Measurements from ENCODE around the gene OR2A12. TPM values are rescaled to one million over a fixed set of nuclear protein-coding genes. Genes with fewer than 3 reads are reported as not detected.

OR2A12 gene
- total RNA-seq, 1 donor from 2014 or later = not detected

- no peak overlapping the region for H3K27ac Mint-ChIP-seq
- H3K4me3 Mint-ChIP-seq = no peak overlapping the region
- H3K4me1 Mint-ChIP-seq = no peaks in the 10 kb centered on the region
- no peak for TF ChIP-seq CTCF (IDR thresholded peaks at IDR 0.05; ENCODE audit: unreplicated experiment)
- no peaks in the 10 kb centered on the region for H3K9me3 Mint-ChIP-seq
- H3K27me3 Mint-ChIP-seq (ENCODE audit: low read depth) = peaks cover 13% of the 10 kb centered on the region
- no peak for DNase-seq (ENCODE audit: low spot score in 2 of 2, unreplicated experiment in 2 of 2)
- H3K36me3 Mint-ChIP-seq = no peaks in the 10 kb centered on the region
Measured at GRCh38 chr7:144133307-144133706, 47.2 kb downstream of the OR2A12 start.

- Mint-ChIP-seq H3K9me3 (no peaks in the 10 kb centered on the region), H3K36me3 (no peaks in the 10 kb centered on the region)
Measured at GRCh38 chr7:144134116-144134515, 48.0 kb downstream of the OR2A12 start.

GRCh38 chr7:144137501-144137900 is 51.4 kb downstream of the OR2A12 start:
- Mint-ChIP-seq H3K27me3 (ENCODE audit: low read depth) (peaks cover 2% of the 10 kb centered on the region), H3K36me3 (no peaks in the 10 kb centered on the region), H3K4me1 (no peaks in the 10 kb centered on the region), H3K9me3 (peaks cover 4% of the 10 kb centered on the region), H3K4me3 (no peak overlapping the region), H3K27ac (no peak overlapping the region)
- TF ChIP-seq CTCF (IDR thresholded peaks at IDR 0.05; ENCODE audit: unreplicated experiment) = no peak
- no peak for DNase-seq (ENCODE audit: low spot score in 2 of 2, unreplicated experiment in 2 of 2)

More at GRCh38 chr7:144134116-144134515, 48.0 kb downstream of the OR2A12 start:
- no peak overlapping the region for H3K27ac Mint-ChIP-seq
- peaks cover 10% of the 10 kb centered on the region for H3K27me3 Mint-ChIP-seq (ENCODE audit: low read depth)
- H3K4me3 Mint-ChIP-seq = no peak overlapping the region
- no peak for DNase-seq (ENCODE audit: low spot score in 2 of 2, unreplicated experiment in 2 of 2)
- TF ChIP-seq CTCF (IDR thresholded peaks at IDR 0.05; ENCODE audit: unreplicated experiment) = no peak
- H3K4me1 Mint-ChIP-seq = no peaks in the 10 kb centered on the region

- Mint-ChIP-seq H3K4me3 (no peak overlapping the region), H3K27ac (no peak overlapping the region), H3K4me1 (no peaks in the 10 kb centered on the region), H3K27me3 (ENCODE audit: low read depth) (no peaks in the 10 kb centered on the region), H3K9me3 (peaks cover 21% of the 10 kb centered on the region), H3K36me3 (no peaks in the 10 kb centered on the region)
- no peak for DNase-seq (ENCODE audit: low spot score in 2 of 2, unreplicated experiment in 2 of 2)
- no peak for TF ChIP-seq CTCF (IDR thresholded peaks at IDR 0.05; ENCODE audit: unreplicated experiment)
Measured at GRCh38 chr7:144142187-144142586, 56.1 kb downstream of the OR2A12 start.

GRCh38 chr7:144144426-144144825 is 58.3 kb downstream of the OR2A12 start:
- no peak for TF ChIP-seq CTCF (IDR thresholded peaks at IDR 0.05; ENCODE audit: unreplicated experiment)
- DNase-seq (ENCODE audit: low spot score in 2 of 2, unreplicated experiment in 2 of 2) = no peak
- Mint-ChIP-seq H3K4me1 (no peaks in the 10 kb centered on the region), H3K27ac (no peak overlapping the region), H3K4me3 (no peak overlapping the region), H3K9me3 (peaks cover 40% of the 10 kb centered on the region), H3K27me3 (ENCODE audit: low read depth) (no peaks in the 10 kb centered on the region), H3K36me3 (no peaks in the 10 kb centered on the region)

- Mint-ChIP-seq H3K27ac (no peak overlapping the region), H3K36me3 (no peaks in the 10 kb centered on the region), H3K27me3 (ENCODE audit: low read depth) (no peaks in the 10 kb centered on the region), H3K4me1 (no peaks in the 10 kb centered on the region), H3K4me3 (no peak overlapping the region), H3K9me3 (peaks cover 51% of the 10 kb centered on the region)
- DNase-seq (ENCODE audit: low spot score in 2 of 2, unreplicated experiment in 2 of 2) = no peak
- TF ChIP-seq CTCF (IDR thresholded peaks at IDR 0.05; ENCODE audit: unreplicated experiment) = no peak
Measured at GRCh38 chr7:144148224-144148827, 62.2 kb downstream of the OR2A12 start.

All from mesothelial cell of epicardium (in vitro differentiated cells).